Neuronal stem cell (in vitro differentiated cells): Measurements from ENCODE around the gene KAZN.

Source experiments
- DNase-seq: peaks from one replicate; pipeline ENCODE4 v3.0.0-alpha.2; 2013; ENCODE audit warnings: low spot score
- H2AFZ ChIP-seq: one replicate; pipeline ENCODE4 v1.6.1; 2013; ENCODE audit warnings: mild to moderate bottlenecking, low read length, inconsistent platforms
- H2AK5ac ChIP-seq: 2 replicates; pipeline ENCODE4 v1.6.1; 2013; ENCODE audit warnings: low read depth, mild to moderate bottlenecking, inconsistent platforms, low read length, moderate library complexity, mixed read lengths
- H2BK120ac ChIP-seq: 2 replicates; pipeline ENCODE4 v1.6.1; 2013; ENCODE audit warnings: low read depth, mild to moderate bottlenecking, inconsistent platforms, low read length, moderate library complexity, mixed read lengths
- H2BK12ac ChIP-seq: one replicate; pipeline ENCODE4 v1.6.1; 2013; ENCODE audit warnings: low read length, inconsistent platforms
- H2BK15ac ChIP-seq: 2 replicates; pipeline ENCODE4 v1.6.1; 2013; ENCODE audit warnings: mild to moderate bottlenecking, low read length, inconsistent platforms, mixed read lengths
- H2BK5ac ChIP-seq: one replicate; pipeline ENCODE4 v1.6.1; 2013; ENCODE audit warnings: inconsistent platforms, mild to moderate bottlenecking, low read length, moderate library complexity
- H3K14ac ChIP-seq: one replicate; pipeline ENCODE4 v1.6.1; 2013; ENCODE audit warnings: low read length, inconsistent platforms
- H3K18ac ChIP-seq: 2 replicates; pipeline ENCODE4 v1.6.1; 2013; ENCODE audit warnings: low read length, inconsistent platforms
- H3K23ac ChIP-seq: 2 replicates; pipeline ENCODE4 v1.6.1; 2013; ENCODE audit warnings: low read depth, mild to moderate bottlenecking, mixed read lengths, low read length, inconsistent platforms; ENCODE audit not compliant: poor library complexity
- H3K27ac ChIP-seq: replicated peaks from 3 replicates; pipeline ENCODE4 v1.5.1; 2013; ENCODE audit warnings: low read length, inconsistent platforms
- H3K27me3 ChIP-seq, 3 experiments: 2 replicates each; pipeline ENCODE4 v1.6.1; 2013; ENCODE audit warnings: low read length in 3 of 3, mild to moderate bottlenecking in 2 of 3, inconsistent platforms in 1 of 3, low read depth in 1 of 3, mixed read lengths in 1 of 3, moderate library complexity in 1 of 3; ENCODE audit not compliant: control insufficient read depth in 3 of 3, insufficient read depth in 3 of 3
- H3K36me3 ChIP-seq, 2 donors: replicated peaks in 1 of 2; 2 replicates each; pipeline ENCODE4 v1.6.1; 2013; ENCODE audit warnings: low read length in 2 of 2; ENCODE audit not compliant: control insufficient read depth in 2 of 2, insufficient read depth in 2 of 2
- H3K4ac ChIP-seq: 2 replicates; pipeline ENCODE4 v1.6.1; 2013; ENCODE audit warnings: inconsistent platforms, mild to moderate bottlenecking, low read length, moderate library complexity
- H3K4me1 ChIP-seq, 2 donors: 1 replicate in 1 of 2; 2 replicates in 1 of 2; pipeline ENCODE4 v1.6.1; 2013; ENCODE audit warnings: low read length in 2 of 2, low read depth in 1 of 2; ENCODE audit not compliant: control insufficient read depth in 2 of 2, insufficient read depth in 1 of 2
- H3K4me2 ChIP-seq: one replicate; pipeline ENCODE4 v1.6.1; 2013; ENCODE audit warnings: mild to moderate bottlenecking, low read length, inconsistent platforms; ENCODE audit not compliant: insufficient read depth, poor library complexity, severe bottlenecking
- H3K4me3 ChIP-seq, 2 donors: 2 replicates each; pipeline ENCODE4 v1.5.1; 2013; ENCODE audit warnings: low read length in 2 of 2, mild to moderate bottlenecking in 2 of 2, inconsistent platforms in 1 of 2, moderate library complexity in 1 of 2
- H3K79me1 ChIP-seq: one replicate; pipeline ENCODE4 v1.6.1; 2013; ENCODE audit warnings: low read depth, mild to moderate bottlenecking, inconsistent platforms, low read length, moderate library complexity
- H3K9ac ChIP-seq: one replicate; pipeline ENCODE4 v1.6.1; 2013; ENCODE audit warnings: mild to moderate bottlenecking, low read depth, low read length, inconsistent platforms; ENCODE audit not compliant: poor library complexity
- H3K9me3 ChIP-seq, 2 donors: replicated peaks in 1 of 2; 2 replicates each; pipeline versions ENCODE3 to v1.6.1; 2013; ENCODE audit warnings: low read length in 2 of 2, mild to moderate bottlenecking in 2 of 2, inconsistent platforms in 1 of 2, low read depth in 1 of 2, mixed read lengths in 1 of 2, moderate library complexity in 1 of 2; ENCODE audit not compliant: control insufficient read depth in 2 of 2, insufficient read depth in 1 of 2
- H4K8ac ChIP-seq: one replicate; pipeline ENCODE4 v1.6.1; 2013; ENCODE audit warnings: low read depth, mild to moderate bottlenecking, inconsistent platforms, low read length, moderate library complexity
- H4K91ac ChIP-seq: one replicate; pipeline ENCODE4 v1.6.1; 2013; ENCODE audit warnings: low read length, low read depth, mild to moderate bottlenecking, inconsistent platforms; ENCODE audit not compliant: poor library complexity
- WGBS, 2 donors: extraction: QIAGEN DNeasy Blood & Tissue Kit; methylation state at CpG; one replicate each; pipeline ENCODE4 v1.1.7; 2013; ENCODE audit warnings: missing lambda C conversion rate in 2 of 2, mixed read lengths in 1 of 2; ENCODE audit not compliant: insufficient read length in 2 of 2, insufficient replicate concordance in 1 of 2; ENCODE audit errors: extremely low coverage in 2 of 2; 5-methylcytosine and 5-hydroxymethylcytosine counted together

The KAZN gene

GRCh38 chr1:15045123-15045522 lies 446.6 kb downstream of the KAZN start:
- H3K23ac ChIP-seq, result no peak overlapping the region
- H3K4me1 ChIP-seq, result peaks cover 9 to 20% of the 10 kb centered on the region in 2 donors
- no peak overlapping the region for H2AK5ac ChIP-seq
- no peak for DNase-seq
- no peak overlapping the region for H3K9ac ChIP-seq
- H3K4me3 ChIP-seq, result no peak overlapping the region
- no peak overlapping the region for H3K14ac ChIP-seq
- no peak overlapping the region for H3K4ac ChIP-seq
- no peak overlapping the region for H3K27ac ChIP-seq
- no peak overlapping the region for H2BK5ac ChIP-seq
- no peak overlapping the region for H2BK12ac ChIP-seq
- WGBS, 2 donors, result no CpG with 5 or more reads among the region's 7 CpGs
- no peaks in the 10 kb centered on the region for H3K79me1 ChIP-seq
- no peak overlapping the region for H3K4me2 ChIP-seq
- H2BK120ac ChIP-seq, result no peak overlapping the region
- H3K18ac ChIP-seq, result no peak overlapping the region
- H2BK15ac ChIP-seq, result no peak overlapping the region
- H4K8ac ChIP-seq, result no peak overlapping the region
- H3K9me3 ChIP-seq, result no peaks in the 10 kb centered on the region
- H4K91ac ChIP-seq, result no peak overlapping the region
- H2AFZ ChIP-seq, result no peak overlapping the region
- H3K36me3 ChIP-seq, result peaks cover 0 to 48% of the 10 kb centered on the region in 2 donors
- peaks cover 0 to 2% (median 0%) of the 10 kb centered on the region in 3 experiments for H3K27me3 ChIP-seq

- H3K4me3 ChIP-seq, result no peak overlapping the region
Observed at GRCh38 chr1:15046487-15047165, 448.1 kb downstream of the KAZN start.

GRCh38 chr1:15047237-15047636 lies 448.8 kb downstream of the KAZN start:
- H3K4me1 ChIP-seq, result peaks cover 9 to 13% of the 10 kb centered on the region in 2 donors
- DNase-seq, result no peak
- H3K23ac ChIP-seq, result peak overlapping the region; percentile 75
- H3K79me1 ChIP-seq, result no peaks in the 10 kb centered on the region
- no peak overlapping the region for H2BK120ac ChIP-seq
- H2AK5ac ChIP-seq, result peak overlapping the region; percentile 91
- H2AFZ ChIP-seq, result no peak overlapping the region
- no peak overlapping the region for H2BK5ac ChIP-seq
- WGBS, 2 donors, result no CpG with 5 or more reads among the region's 11 CpGs
- no peak overlapping the region for H3K27ac ChIP-seq
- H3K18ac ChIP-seq, result peak overlapping the region; percentile 24
- no peak overlapping the region for H3K4me3 ChIP-seq
- H2BK15ac ChIP-seq, result peak overlapping the region; percentile 47
- H3K9me3 ChIP-seq, result no peaks in the 10 kb centered on the region
- no peak overlapping the region for H3K14ac ChIP-seq
- H3K4ac ChIP-seq, result no peak overlapping the region
- H3K4me2 ChIP-seq, result no peak overlapping the region
- peaks cover 0 to 2% (median 0%) of the 10 kb centered on the region in 3 experiments for H3K27me3 ChIP-seq
- no peak overlapping the region for H2BK12ac ChIP-seq
- H4K8ac ChIP-seq, result peak overlapping the region; percentile 29
- H4K91ac ChIP-seq, result no peak overlapping the region
- H3K9ac ChIP-seq, result no peak overlapping the region
- peaks cover 0 to 65% of the 10 kb centered on the region in 2 donors for H3K36me3 ChIP-seq

More at GRCh38 chr1:15046487-15047165, 448.1 kb downstream of the KAZN start:
- no peak overlapping the region for H3K4me2 ChIP-seq
- no peak overlapping the region for H3K4ac ChIP-seq
- H2BK120ac ChIP-seq, result no peak overlapping the region
- no peak overlapping the region for H4K91ac ChIP-seq
- peak overlapping the region; percentile 6 for H2BK5ac ChIP-seq
- peak overlapping the region; percentile 75 for H3K23ac ChIP-seq
- no peak overlapping the region for H2BK12ac ChIP-seq
- H3K36me3 ChIP-seq, result peaks cover 0 to 63% of the 10 kb centered on the region in 2 donors
- peak; percentile 77 for DNase-seq
- peak overlapping the region; percentile 91 for H2AK5ac ChIP-seq
- H3K9ac ChIP-seq, result no peak overlapping the region
- peak overlapping the region; percentile 47 for H2BK15ac ChIP-seq
- no CpG with 5 or more reads among the region's 14 CpGs for WGBS, 2 donors
- H3K27ac ChIP-seq, result no peak overlapping the region
- H2AFZ ChIP-seq, result no peak overlapping the region
- peak overlapping the region; percentile 29 for H4K8ac ChIP-seq
- peaks cover 0 to 2% (median 0%) of the 10 kb centered on the region in 3 experiments for H3K27me3 ChIP-seq
- peak overlapping the region; percentile 74 for H3K18ac ChIP-seq
- H3K14ac ChIP-seq, result no peak overlapping the region
- peaks cover 9 to 19% of the 10 kb centered on the region in 2 donors for H3K4me1 ChIP-seq
- H3K79me1 ChIP-seq, result no peaks in the 10 kb centered on the region
- H3K9me3 ChIP-seq, result no peaks in the 10 kb centered on the region

DNA sequence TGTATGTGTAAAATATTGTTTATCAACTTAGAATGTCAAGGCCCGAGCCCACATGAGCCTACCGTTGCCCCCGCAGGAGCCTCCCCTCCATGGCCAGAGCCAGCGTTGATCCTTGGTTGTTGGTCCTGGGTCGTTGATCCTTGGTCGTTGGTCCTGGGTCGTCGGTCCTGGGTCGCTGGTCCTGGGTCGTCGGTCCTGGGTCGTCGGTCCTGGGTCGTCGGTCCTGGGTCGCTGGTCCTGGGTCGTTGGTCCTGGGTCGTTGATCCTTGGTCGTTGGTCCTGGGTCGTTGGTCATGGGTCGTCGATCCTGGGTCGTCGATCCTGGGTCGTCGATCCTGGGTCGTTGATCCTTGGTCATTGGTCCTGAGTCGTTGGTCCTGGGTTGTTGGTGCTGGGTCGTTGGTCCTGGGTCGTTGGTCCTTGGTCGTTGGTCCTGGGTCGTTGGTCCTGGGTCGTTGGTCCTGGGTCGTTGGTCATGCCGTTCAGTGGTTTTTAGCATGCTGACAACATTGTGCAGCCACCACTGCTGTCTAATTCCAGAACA lies 450.0 kb downstream of the KAZN start:
- H2AFZ ChIP-seq, result no peak overlapping the region
- no CpG with 5 or more reads among the region's 35 CpGs for WGBS, 2 donors
- H2BK15ac ChIP-seq, result no peak overlapping the region
- no peaks in the 10 kb centered on the region for H3K9me3 ChIP-seq
- peak overlapping the region; percentile 10 for H3K23ac ChIP-seq
- H3K4me3 ChIP-seq, result no peak overlapping the region
- no peak for DNase-seq
- H3K79me1 ChIP-seq, result no peaks in the 10 kb centered on the region
- no peak overlapping the region for H3K18ac ChIP-seq
- H3K27me3 ChIP-seq, result peaks cover 0 to 2% (median 0%) of the 10 kb centered on the region in 3 experiments
- no peak overlapping the region for H3K4me2 ChIP-seq
- H4K91ac ChIP-seq, result no peak overlapping the region
- no peak overlapping the region for H4K8ac ChIP-seq
- H2BK5ac ChIP-seq, result no peak overlapping the region
- peaks cover 5 to 7% of the 10 kb centered on the region in 2 donors for H3K4me1 ChIP-seq
- H2BK12ac ChIP-seq, result no peak overlapping the region
- H3K9ac ChIP-seq, result no peak overlapping the region
- H2BK120ac ChIP-seq, result no peak overlapping the region
- H2AK5ac ChIP-seq, result peak overlapping the region; percentile 47
- no peak overlapping the region for H3K27ac ChIP-seq
- H3K36me3 ChIP-seq, result peaks cover 0 to 77% of the 10 kb centered on the region in 2 donors
- no peak overlapping the region for H3K14ac ChIP-seq
- no peak overlapping the region for H3K4ac ChIP-seq
